IPS-NIHi11 (cell line): ENCODE results near the gene RAB32.
"Not testable (repeated sequence)": the region's sequence is repeated elsewhere in the genome, so short reads cannot be mapped to it uniquely, and the experiment has no call there.

Source experiments
- DNase-seq: peaks from one replicate; pipeline ENCODE4 v3.0.0; 2012; ENCODE audit warnings: mixed read lengths, low spot score

The RAB32 gene

GRCh38 chr6:146543211-146543939 lies at the start of gene RAB32:
TSS of gene RAB32 (plus strand) at chr6:146543833. CDS start at chr6:146543872, 39 bp downstream.
- DNase-seq, result peak; percentile 92

- DNase-seq, result no peak
These were observed 45.3 kb upstream of the RAB32 start for GRCh38 chr6:146498309-146498708.

DNA sequence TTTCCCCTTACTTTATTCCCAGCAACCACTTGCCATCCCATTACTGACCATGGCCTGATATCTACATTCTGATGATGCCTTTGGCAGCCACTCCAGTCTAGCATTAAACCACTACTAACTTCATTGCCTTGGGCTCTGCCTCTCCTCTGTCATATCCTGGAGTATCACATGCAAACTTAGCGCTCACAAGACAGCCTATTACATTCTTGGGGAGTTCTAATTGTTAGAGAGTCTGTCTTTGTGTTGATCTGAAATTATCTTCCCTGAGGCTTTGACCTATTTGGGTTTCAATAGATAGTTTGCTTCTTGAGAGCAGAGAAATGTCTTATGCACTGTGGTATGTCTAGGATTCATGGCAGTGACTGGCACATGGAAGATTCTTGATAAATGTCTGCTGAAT lies 40.5 kb upstream of the RAB32 start:
- no peak for DNase-seq

DNA sequence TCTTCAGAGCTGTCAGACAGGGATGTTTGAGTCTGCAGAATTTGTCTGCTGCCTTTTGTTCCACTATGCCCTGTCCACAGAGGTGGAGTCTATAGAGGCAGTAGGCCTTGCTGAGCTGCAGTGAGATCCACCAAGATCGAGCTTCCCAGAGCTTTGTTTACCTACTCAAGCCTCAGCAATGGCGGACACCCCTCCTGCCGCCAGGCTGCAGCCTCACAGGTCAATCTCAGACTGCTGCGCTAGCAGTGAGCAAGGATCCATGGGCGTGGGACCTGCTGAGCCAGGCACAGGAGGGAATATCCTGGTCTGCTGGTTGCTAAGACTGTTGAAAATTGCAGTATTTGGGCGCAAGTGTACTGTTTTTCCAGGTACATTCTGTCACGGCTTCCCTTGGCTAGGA lies 28.4 kb upstream of the RAB32 start:
- DNase-seq, result no peak

GRCh38 chr6:146526192-146526591 lies 17.4 kb upstream of the RAB32 start:
- DNase-seq, result no peak

DNA sequence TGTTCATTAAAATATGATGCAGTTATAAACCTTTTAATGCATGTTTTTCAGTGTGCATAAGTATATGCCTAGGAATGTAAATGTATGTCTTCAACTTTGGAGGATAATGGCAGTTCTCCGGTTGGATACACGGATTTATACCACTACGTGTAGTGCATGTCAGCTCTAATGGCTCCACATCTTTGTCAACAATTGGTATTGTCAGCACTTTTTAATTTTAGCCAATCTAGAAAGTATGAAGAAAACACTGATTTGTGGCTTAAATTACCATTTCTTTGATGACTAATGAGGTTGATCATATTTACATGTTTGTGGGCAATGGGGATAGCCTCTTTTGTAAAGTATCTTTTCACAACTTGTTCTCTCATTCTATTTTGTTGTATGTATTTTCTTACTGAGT lies 10.9 kb upstream of the RAB32 start:
- no peak for DNase-seq

- no peak for DNase-seq
These were observed 787 bp upstream of the RAB32 start for GRCh38 chr6:146542881-146543210.

GRCh38 chr6:146543940-146544615 lies 445 bp downstream of the RAB32 start:
- peak; percentile 30 for DNase-seq

DNA sequence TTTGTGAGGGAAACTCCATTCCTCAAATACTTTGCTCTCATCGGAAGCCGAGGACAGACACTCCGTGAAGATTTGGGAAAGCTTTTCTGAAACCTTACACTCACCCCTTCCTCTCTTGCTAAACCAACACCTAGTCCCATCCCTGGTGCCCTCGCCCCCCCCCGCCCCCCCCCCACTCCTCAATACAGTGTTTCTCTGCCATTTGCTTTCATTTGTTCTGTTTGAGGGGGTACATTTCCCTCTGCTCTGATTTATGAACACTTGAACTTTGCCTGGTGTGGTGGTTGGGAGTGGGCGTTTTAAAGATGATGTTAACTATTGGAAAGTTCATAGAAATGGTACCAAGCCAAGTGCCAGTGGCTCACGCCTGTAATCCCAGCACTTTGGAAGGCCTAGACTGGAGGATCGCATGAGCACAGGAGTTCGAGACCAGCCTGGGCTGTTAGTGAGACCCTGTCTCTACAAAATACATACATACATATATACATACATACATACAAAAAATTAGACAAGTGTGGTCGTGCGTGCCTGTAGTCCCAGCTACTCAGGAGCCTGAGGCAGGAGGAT lies 1.1 kb downstream of the RAB32 start:
- no peak for DNase-seq

DNA sequence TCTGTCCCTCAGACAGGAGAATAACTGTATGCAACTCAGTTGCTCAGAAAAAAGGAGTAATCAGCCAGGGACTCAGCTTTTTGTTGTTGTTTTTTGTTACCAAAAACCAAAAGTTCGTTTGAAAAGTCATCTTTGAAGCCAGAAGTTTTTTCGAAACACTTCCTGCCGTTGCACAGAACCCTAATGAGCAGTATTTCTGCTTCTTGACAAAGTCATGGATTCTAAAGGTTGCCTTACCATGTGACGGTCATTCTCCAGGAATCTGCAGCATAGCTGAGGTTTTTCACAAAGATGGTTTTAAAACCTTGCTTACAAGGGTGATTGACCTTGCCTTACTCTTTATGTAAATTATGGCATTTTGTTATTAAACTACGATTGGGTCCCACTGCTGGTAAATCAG lies 1.9 kb downstream of the RAB32 start:
- DNase-seq, result no peak

- peak; percentile 9 for DNase-seq
These were observed 2.9 kb downstream of the RAB32 start for GRCh38 chr6:146546443-146547043.

DNA sequence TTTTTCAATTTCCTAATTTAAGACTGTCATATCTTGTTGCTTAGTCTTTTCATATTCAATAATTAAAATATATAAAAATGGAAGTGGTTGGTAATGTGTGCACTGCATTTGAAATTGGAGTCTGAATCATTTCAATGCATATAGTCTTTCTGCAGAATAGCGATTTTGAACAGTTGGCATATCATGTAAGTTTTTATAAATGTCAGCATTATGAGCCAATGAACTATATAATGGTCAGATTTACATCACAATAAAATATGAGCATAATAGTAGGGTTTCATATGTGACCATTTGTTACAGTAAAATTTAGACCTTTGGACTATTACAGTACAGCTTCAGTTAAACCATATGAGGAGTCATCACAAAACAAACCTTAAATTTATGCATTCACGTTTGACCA lies 4.3 kb downstream of the RAB32 start:
- no peak for DNase-seq

GRCh38 chr6:146548898-146549374 lies 5.3 kb downstream of the RAB32 start:
- no peak for DNase-seq

GRCh38 chr6:146550911-146551310 lies 7.3 kb downstream of the RAB32 start:
- no peak for DNase-seq

GRCh38 chr6:146551545-146551944 lies 7.9 kb downstream of the RAB32 start:
- no peak for DNase-seq

- DNase-seq, result no peak
These were observed 9.9 kb downstream of the RAB32 start for GRCh38 chr6:146553377-146554135.

- no peak for DNase-seq
These were observed 17.0 kb downstream of the RAB32 start for GRCh38 chr6:146560607-146561006.

DNA sequence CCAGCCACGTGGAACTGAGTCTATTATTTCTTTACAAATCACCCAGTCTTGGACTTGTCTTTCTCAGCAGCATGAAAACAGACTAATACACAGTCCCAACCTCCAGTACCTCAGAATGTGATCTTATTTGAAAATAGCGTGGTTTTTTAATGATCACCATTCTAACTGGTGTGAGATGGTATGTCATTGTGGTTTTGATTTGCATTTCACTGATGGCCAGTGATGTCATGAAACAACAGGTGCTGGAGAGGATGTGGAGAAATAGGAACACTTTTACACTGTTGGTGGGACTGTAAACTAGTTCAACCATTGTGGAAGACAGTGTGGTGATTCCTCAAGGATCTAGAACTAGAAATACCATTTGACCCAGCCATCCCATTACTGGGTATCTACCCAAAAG lies 23.0 kb downstream of the RAB32 start:
- not testable (repeated sequence) for DNase-seq

DNA sequence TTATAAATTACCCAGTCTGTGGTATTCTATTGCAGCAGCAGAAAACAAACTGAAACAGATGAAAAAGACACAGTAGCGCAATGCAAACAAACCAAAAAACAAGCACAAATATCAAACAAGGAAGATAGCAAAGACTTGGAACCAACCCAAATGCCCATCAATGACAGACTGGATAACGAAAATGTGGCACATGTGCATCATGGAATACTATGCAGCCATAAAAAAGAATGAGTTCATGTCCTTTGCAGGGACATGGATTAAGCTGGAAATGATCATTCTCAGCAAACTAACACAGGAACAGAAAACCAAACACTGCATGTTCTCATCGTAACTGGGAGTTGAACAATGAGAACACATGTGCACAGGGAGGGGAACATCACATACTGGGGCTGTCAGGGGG lies 25.0 kb downstream of the RAB32 start:
- DNase-seq, result not testable (repeated sequence)

GRCh38 chr6:146574211-146574610 lies 30.6 kb downstream of the RAB32 start:
- DNase-seq, result no peak

DNA sequence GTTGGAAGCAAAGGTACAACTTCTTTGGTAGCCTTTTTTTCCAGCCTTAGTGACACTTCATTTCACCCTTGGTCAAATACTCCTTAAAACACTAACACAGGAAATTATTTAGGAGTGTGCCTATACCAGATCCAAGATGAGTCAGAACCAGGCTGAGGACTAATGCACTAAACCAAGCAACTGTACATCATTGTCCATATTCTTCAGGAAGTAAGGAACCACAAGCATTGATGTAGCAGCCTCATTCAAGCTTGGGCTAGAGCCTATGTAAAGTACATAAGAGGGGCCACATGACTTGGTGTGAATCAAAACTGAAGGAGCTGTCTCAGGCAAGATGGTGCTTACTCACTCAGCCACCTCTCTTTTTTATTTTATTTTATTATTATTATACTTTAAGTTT lies 34.4 kb downstream of the RAB32 start:
- DNase-seq, result no peak

GRCh38 chr6:146581968-146582367 lies 38.3 kb downstream of the RAB32 start:
- no peak for DNase-seq
